Measurements from ENCODE around the gene IDNK.

The IDNK gene

GRCh38 chr9:83656032-83656680, 33.2 kb downstream of the IDNK start:
- H3K4me3 ChIP-seq (ENCODE audit: control insufficient read depth, low read depth, low read length), result no peak overlapping the region
- no peak for DNase-seq (ENCODE audit: low read depth)
- TF ChIP-seq CTCF (IDR thresholded peaks at IDR 0.05; ENCODE audit: control insufficient read depth, insufficient read depth, low read depth, low read length, missing control alignments), result no peak

- no peak overlapping the region for H3K4me3 ChIP-seq (ENCODE audit: control insufficient read depth, low read depth, low read length)
- no peak for DNase-seq (ENCODE audit: low read depth)
- TF ChIP-seq CTCF (IDR thresholded peaks at IDR 0.05; ENCODE audit: control insufficient read depth, insufficient read depth, low read depth, low read length, missing control alignments), result no peak
Measured at GRCh38 chr9:83656952-83657351, 34.0 kb downstream of the IDNK start.

- no peak for TF ChIP-seq CTCF (IDR thresholded peaks at IDR 0.05; ENCODE audit: control insufficient read depth, insufficient read depth, low read depth, low read length, missing control alignments)
Measured at GRCh38 chr9:83662933-83663332, 40.0 kb downstream of the IDNK start.

GRCh38 chr9:83665580-83666200, 42.7 kb downstream of the IDNK start:
- no peak for TF ChIP-seq CTCF (IDR thresholded peaks at IDR 0.05; ENCODE audit: control insufficient read depth, insufficient read depth, low read depth, low read length, missing control alignments)
- H3K4me3 ChIP-seq (ENCODE audit: control insufficient read depth, low read depth, low read length), result no peak overlapping the region
- no peak for DNase-seq (ENCODE audit: low read depth)

More at GRCh38 chr9:83662933-83663332, 40.0 kb downstream of the IDNK start:
- no peak overlapping the region for H3K4me3 ChIP-seq (ENCODE audit: control insufficient read depth, low read depth, low read length)
- DNase-seq (ENCODE audit: low read depth), result no peak

- no peak overlapping the region for H3K4me3 ChIP-seq (ENCODE audit: control insufficient read depth, low read depth, low read length)
- DNase-seq (ENCODE audit: low read depth), result no peak
- no peak for TF ChIP-seq CTCF (IDR thresholded peaks at IDR 0.05; ENCODE audit: control insufficient read depth, insufficient read depth, low read depth, low read length, missing control alignments)
Measured at GRCh38 chr9:83669067-83669466, 46.1 kb downstream of the IDNK start.

GRCh38 chr9:83670381-83670780, 47.4 kb downstream of the IDNK start:
- no peak overlapping the region for H3K4me3 ChIP-seq (ENCODE audit: control insufficient read depth, low read depth, low read length)
- TF ChIP-seq CTCF (IDR thresholded peaks at IDR 0.05; ENCODE audit: control insufficient read depth, insufficient read depth, low read depth, low read length, missing control alignments), result no peak
- peak; percentile 7 for DNase-seq (ENCODE audit: low read depth)

All from AG09309 (cell line).